Right renal pelvis (tissue), 4 donors: Measurements from ENCODE around the gene ENO1. TPM values are rescaled to one million over a fixed set of nuclear protein-coding genes. Genes with fewer than 3 reads are reported as not detected.
"Not testable (repeated sequence)": the region's sequence is repeated elsewhere in the genome, so short reads cannot be mapped to it uniquely, and the experiment has no call there.

ENCODE experiments used
- DNase-seq, 4 donors: peaks; one replicate each; pipeline ENCODE4 v3.0.0-alpha.2; 2013; ENCODE audit warnings: low read depth in 4 of 4, low spot score in 3 of 4, missing footprints in 1 of 4
- polyA plus RNA-seq, 4 donors: library from polyadenylated mRNA; unstranded; fragments of 120-200 nt; gene quantifications; one replicate each; pipeline ENCODE4 v1.2.1, GENCODE V29; 2013; ENCODE audit not compliant: insufficient read length in 4 of 4

ENO1 gene
- polyA plus RNA-seq, 4 donors, result 831 to 985 (median 881) TPM

- peak; percentile 80 to 87 (median 82) for DNase-seq
Observed at GRCh38 chr1:8848663-8849386, 29.7 kb downstream of the ENO1 start.

DNA sequence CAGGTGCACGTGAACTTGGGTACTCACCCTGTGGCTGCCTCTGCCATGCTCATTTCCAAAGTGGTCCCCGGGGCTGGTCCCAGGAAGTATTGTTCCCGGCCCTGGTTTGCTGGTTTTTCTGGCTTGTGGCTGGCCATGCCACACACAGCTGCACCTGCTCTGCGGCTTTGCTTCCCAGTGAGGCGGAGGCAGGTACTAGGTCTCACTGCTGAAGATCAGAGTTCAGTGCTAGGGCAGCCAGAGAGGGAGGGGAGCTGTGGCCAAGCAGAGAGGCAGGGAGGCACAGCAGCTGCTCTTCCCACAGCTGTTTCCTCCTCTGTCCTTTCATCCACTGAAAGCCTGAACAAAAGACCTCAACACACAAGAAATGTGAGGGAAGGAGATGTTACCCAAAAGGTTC is 30.5 kb downstream of the ENO1 start:
- DNase-seq, result no peak

- no peak for DNase-seq
Observed at GRCh38 chr1:8846263-8846662, 32.2 kb downstream of the ENO1 start.

- no peak for DNase-seq
Observed at GRCh38 chr1:8845104-8846097, 33.1 kb downstream of the ENO1 start.

DNA sequence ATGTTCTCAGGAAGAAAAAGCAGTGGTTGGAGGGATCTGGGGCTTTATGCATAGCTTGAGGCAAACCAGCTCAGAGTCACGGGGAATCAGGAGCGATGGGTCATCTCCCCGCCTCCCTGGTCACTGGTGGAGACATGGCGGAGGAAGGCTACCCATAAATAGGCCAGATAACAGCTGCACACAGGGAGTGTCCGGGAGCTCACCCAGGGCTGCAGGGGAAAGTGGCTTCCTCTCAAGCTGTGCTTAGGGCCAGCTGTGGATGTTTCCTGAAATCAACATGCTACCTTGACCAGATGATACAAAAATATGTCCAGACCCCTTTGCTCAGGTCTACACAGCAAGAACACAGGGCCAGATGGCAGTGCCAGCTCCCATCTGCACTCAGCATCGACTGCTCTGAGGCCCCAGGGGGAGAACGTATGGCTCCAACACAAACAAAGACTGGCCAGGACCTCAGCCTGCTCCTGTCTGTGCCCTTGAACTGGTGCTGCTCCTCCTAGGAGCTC is 33.9 kb downstream of the ENO1 start:
- no peak for DNase-seq

DNA sequence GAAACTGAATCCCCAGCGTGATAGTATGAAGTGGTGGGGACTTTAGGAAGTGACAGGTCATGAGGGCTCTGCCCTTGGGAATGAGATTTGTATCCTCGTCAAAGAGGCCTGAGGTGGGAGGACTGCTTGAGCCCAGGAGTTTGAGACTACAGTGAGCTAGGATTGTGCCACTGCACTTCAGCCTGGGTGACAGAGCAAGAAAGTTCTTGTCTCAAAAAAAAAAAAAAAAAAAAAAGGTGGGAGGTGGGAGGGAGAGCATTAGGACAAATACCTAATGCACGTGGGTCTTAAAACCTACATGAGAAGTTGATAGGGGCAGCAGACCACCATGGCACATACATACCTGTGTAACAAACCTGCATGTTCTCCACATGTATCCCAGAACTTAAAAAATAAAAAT is 37.1 kb downstream of the ENO1 start:
- no peak for DNase-seq

DNA sequence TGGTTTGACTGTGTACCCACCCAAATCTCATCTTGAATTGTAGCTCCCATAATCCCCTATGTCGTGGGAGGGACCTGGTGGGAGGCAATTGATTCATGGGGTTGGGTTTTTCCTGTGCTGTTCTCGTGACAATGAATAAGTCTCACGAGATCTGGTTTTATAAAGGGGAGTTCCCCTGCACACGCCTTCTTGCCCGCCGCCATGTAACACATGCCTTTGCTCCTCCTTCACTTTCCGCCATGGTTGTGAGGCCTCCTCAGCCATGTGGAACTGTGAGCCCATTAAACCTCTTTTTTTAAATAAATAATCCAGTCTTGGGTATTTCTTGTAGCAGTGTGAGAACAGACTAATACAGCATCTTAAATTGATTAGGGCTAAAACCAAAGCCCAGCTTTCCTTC is 38.5 kb downstream of the ENO1 start:
- DNase-seq, result no peak

GRCh38 chr1:8835941-8836643 is 42.4 kb downstream of the ENO1 start:
- DNase-seq, result no peak

DNA sequence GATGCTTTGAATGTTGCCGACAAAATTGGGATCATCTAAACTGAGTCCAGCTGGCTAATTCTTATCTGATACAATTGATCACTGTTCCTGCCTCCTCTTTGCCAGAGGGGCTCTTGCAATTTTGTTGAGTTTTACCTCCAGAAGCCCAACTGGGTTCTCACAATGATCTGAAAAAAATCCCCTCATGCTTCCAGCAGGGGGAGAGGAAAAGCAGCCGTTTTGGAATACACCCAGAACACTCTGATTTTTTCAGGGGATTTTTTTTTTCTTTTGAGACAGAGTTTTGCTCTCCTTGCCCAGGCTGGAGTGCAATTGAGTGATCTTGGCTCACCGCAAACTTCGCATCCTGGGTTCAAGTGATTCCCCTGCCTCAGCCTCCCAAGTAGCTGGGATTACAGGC is 47.1 kb downstream of the ENO1 start:
- DNase-seq, result no peak

DNA sequence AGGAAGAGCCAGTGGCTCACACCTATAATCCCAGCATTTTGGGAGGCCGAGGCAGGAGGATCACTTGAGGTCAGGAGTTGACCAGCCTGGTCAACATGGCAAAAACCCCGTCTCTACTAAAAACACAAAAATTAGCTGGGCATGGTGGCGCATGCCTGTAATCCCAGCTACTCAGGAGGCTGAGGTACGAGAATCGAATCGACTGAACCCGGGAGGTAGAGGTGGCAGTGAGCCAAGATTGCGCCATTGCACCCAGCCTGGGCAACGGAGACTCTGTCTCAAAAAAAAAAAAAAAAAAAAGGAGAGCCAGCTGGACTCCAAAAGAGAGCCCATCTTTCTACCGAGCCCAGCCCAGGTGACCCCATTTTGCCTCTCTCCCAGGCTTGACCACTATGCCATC is 47.8 kb downstream of the ENO1 start:
- DNase-seq, result not testable (repeated sequence)

GRCh38 chr1:8825985-8826481 is 52.5 kb downstream of the ENO1 start:
- DNase-seq, result no peak

DNA sequence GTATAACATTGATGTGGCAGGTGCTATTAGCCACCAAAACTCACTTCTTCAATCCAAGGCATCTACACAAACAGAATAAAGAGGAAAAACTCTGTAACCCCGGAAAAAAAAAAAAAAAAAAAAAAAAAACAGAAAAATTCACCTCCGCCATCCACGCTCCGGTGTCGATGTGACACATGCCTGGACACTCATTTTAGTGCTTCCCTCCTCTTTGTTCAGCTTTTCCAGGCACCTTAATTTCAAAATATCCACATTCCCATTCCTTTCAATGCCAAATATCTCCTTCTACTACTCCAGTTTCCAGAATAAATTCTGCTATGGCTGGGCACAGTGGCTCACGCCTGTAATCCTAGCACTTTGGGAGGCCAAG is 55.2 kb downstream of the ENO1 start:
- no peak for DNase-seq

- peak in 2 of 4 donors; percentile 68 to 75 for DNase-seq
Observed at GRCh38 chr1:8822373-8823294, 55.9 kb downstream of the ENO1 start.

- DNase-seq, result no peak
Observed at GRCh38 chr1:8821084-8821483, 57.4 kb downstream of the ENO1 start.

GRCh38 chr1:8818789-8819188 is 59.7 kb downstream of the ENO1 start:
- not testable (repeated sequence) for DNase-seq

GRCh38 chr1:8818325-8818775 is 60.1 kb downstream of the ENO1 start:
- no peak for DNase-seq

DNA sequence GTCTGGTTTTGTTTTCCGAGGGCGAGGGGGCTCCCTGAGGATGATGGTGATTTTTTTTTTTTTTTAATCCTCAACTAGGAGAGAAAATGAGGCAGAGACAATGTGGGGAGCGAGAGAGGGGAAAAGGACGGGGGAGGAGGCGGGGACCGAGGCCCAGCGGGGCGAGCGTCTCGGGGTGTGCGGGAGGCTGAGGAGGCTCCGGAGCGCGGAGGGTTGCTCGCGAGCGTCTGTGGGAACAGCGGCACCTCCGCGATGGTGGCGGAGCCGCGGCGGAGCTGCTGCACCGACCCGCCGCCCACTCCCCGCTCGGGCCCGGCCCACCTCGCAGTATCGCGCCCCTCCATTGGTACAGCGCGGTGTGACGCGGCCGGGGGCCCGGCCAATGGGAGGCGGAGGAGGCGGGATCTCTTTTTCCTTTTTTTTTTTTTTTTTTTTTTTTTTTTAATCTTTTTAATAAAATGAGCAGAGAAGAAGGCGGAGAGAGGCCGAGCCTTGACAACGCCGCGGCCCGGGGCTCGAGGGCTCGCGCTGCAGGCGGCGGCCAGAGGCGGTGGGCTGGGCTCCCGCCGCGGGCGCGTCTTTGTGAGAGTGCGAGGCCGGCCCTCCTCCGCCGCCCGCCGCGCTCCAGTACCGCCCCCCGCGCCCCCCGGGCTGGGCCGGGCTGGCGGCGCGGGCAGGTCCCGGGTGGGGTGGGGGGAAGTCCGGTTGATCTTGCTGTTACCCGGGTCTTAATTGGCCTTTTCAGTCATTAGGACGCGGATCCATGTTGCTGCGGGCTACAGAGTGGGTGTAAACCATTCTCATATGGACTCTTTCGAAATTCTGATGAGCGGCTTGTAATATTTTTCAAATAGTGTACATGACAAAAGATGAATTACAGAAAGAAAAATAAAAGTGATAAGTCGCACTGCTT is 60.8 kb downstream of the ENO1 start, which contains the start of gene RERE:
Gene RERE, minus strand, starts transcription at position 229 of the 913 bp plus-strand sequence.
- peak; percentile 87 to 90 (median 88) for DNase-seq

GRCh38 chr1:8816831-8817411 is 61.6 kb downstream of the ENO1 start:
- no peak for DNase-seq
